Activated naive CD4-positive, alpha-beta T cell treated with anti-CD3 and anti-CD28 coated beads, Interleukin-2, amount 50 U/mL, for 24 hours (primary cell): ENCODE data around the gene PCIF1.
"Not testable (repeated sequence)": the region's sequence is repeated elsewhere in the genome, so short reads cannot be mapped to it uniquely, and the experiment has no call there.

Source experiments
- H3K27ac Mint-ChIP-seq: one replicate; pipeline ENCODE4 v1.8.0; 2021; ENCODE audit warnings: mild to moderate bottlenecking, mixed read lengths
- H3K27me3 Mint-ChIP-seq: one replicate; pipeline ENCODE4 v1.8.0; 2021; ENCODE audit warnings: mixed read lengths
- H3K36me3 Mint-ChIP-seq: one replicate; pipeline ENCODE4 v1.8.0; 2021; ENCODE audit warnings: mixed read lengths
- H3K4me1 Mint-ChIP-seq: one replicate; pipeline ENCODE4 v1.8.0; 2021; ENCODE audit warnings: mixed read lengths
- H3K4me3 Mint-ChIP-seq: one replicate; pipeline ENCODE4 v1.8.0; 2021; ENCODE audit warnings: mild to moderate bottlenecking, mixed read lengths
- H3K9me3 Mint-ChIP-seq: one replicate; pipeline ENCODE4 v1.8.0; 2021; ENCODE audit warnings: mixed read lengths

Gene PCIF1

GRCh38 chr20:45948261-45948733 lies 13.8 kb downstream of the PCIF1 start:
- H3K4me1 Mint-ChIP-seq = peaks cover 19% of the 10 kb centered on the region
- H3K27ac Mint-ChIP-seq = peak overlapping the region; percentile 41
- H3K27me3 Mint-ChIP-seq = no peaks in the 10 kb centered on the region
- H3K36me3 Mint-ChIP-seq = peaks cover 8% of the 10 kb centered on the region
- no peaks in the 10 kb centered on the region for H3K9me3 Mint-ChIP-seq
- no peak overlapping the region for H3K4me3 Mint-ChIP-seq

- H3K27me3 Mint-ChIP-seq = no peaks in the 10 kb centered on the region
- peaks cover 9% of the 10 kb centered on the region for H3K36me3 Mint-ChIP-seq
- no peaks in the 10 kb centered on the region for H3K9me3 Mint-ChIP-seq
- peaks cover 17% of the 10 kb centered on the region for H3K4me1 Mint-ChIP-seq
- no peak overlapping the region for H3K4me3 Mint-ChIP-seq
- H3K27ac Mint-ChIP-seq = no peak overlapping the region
Measured at GRCh38 chr20:45948742-45949541, 14.5 kb downstream of the PCIF1 start.

- Mint-ChIP-seq H3K4me3 (no peak overlapping the region), H3K36me3 (peaks cover 5% of the 10 kb centered on the region), H3K27me3 (no peaks in the 10 kb centered on the region), H3K4me1 (peaks cover 10% of the 10 kb centered on the region), H3K27ac (no peak overlapping the region), H3K9me3 (no peaks in the 10 kb centered on the region)
Measured at GRCh38 chr20:45949542-45950329, 15.3 kb downstream of the PCIF1 start.

- H3K4me3 Mint-ChIP-seq = no peak overlapping the region
- peaks cover 10% of the 10 kb centered on the region for H3K4me1 Mint-ChIP-seq
- no peaks in the 10 kb centered on the region for H3K27me3 Mint-ChIP-seq
- no peak overlapping the region for H3K27ac Mint-ChIP-seq
- peaks cover 5% of the 10 kb centered on the region for H3K36me3 Mint-ChIP-seq
- no peaks in the 10 kb centered on the region for H3K9me3 Mint-ChIP-seq
Measured at GRCh38 chr20:45950330-45950646, 15.8 kb downstream of the PCIF1 start.

- Mint-ChIP-seq H3K4me3 (no peak overlapping the region), H3K9me3 (no peaks in the 10 kb centered on the region)
Measured at GRCh38 chr20:45951925-45952834, 17.7 kb downstream of the PCIF1 start.

GRCh38 chr20:45952861-45953260 lies 18.4 kb downstream of the PCIF1 start:
- Mint-ChIP-seq H3K36me3 (peaks cover 5% of the 10 kb centered on the region), H3K27me3 (no peaks in the 10 kb centered on the region), H3K4me3 (no peak overlapping the region), H3K4me1 (peaks cover 3% of the 10 kb centered on the region), H3K27ac (no peak overlapping the region), H3K9me3 (no peaks in the 10 kb centered on the region)

More at GRCh38 chr20:45951925-45952834, 17.7 kb downstream of the PCIF1 start:
- Mint-ChIP-seq H3K36me3 (peaks cover 5% of the 10 kb centered on the region), H3K27me3 (no peaks in the 10 kb centered on the region), H3K4me1 (peaks cover 3% of the 10 kb centered on the region), H3K27ac (peak overlapping the region; percentile 59)

- Mint-ChIP-seq H3K4me3 (no peak overlapping the region), H3K9me3 (no peaks in the 10 kb centered on the region), H3K27ac (no peak overlapping the region), H3K4me1 (peaks cover 3% of the 10 kb centered on the region), H3K27me3 (no peaks in the 10 kb centered on the region), H3K36me3 (peaks cover 9% of the 10 kb centered on the region)
Measured at GRCh38 chr20:45953672-45954071, 19.2 kb downstream of the PCIF1 start.

- H3K4me1 Mint-ChIP-seq, H3K9me3 Mint-ChIP-seq, H3K27ac Mint-ChIP-seq, H3K4me3 Mint-ChIP-seq, H3K27me3 Mint-ChIP-seq: not testable (repeated sequence)
- H3K36me3 Mint-ChIP-seq = peaks cover 15% of the 10 kb centered on the region
Measured at GRCh38 chr20:45956326-45956725, 21.8 kb downstream of the PCIF1 start.

GRCh38 chr20:45957021-45957941 lies 22.8 kb downstream of the PCIF1 start:
- no peak overlapping the region for H3K27ac Mint-ChIP-seq
- no peaks in the 10 kb centered on the region for H3K27me3 Mint-ChIP-seq
- H3K36me3 Mint-ChIP-seq = peaks cover 13% of the 10 kb centered on the region
- no peaks in the 10 kb centered on the region for H3K4me1 Mint-ChIP-seq
- no peaks in the 10 kb centered on the region for H3K9me3 Mint-ChIP-seq
- no peak overlapping the region for H3K4me3 Mint-ChIP-seq

GRCh38 chr20:45958593-45958992 lies 24.1 kb downstream of the PCIF1 start:
- H3K27ac Mint-ChIP-seq = peak overlapping the region; percentile 47
- H3K36me3 Mint-ChIP-seq = peaks cover 18% of the 10 kb centered on the region
- no peaks in the 10 kb centered on the region for H3K9me3 Mint-ChIP-seq
- no peak overlapping the region for H3K4me3 Mint-ChIP-seq
- H3K4me1 Mint-ChIP-seq = no peaks in the 10 kb centered on the region
- H3K27me3 Mint-ChIP-seq = no peaks in the 10 kb centered on the region

- Mint-ChIP-seq H3K9me3 (no peaks in the 10 kb centered on the region), H3K27ac (no peak overlapping the region), H3K4me1 (no peaks in the 10 kb centered on the region), H3K27me3 (no peaks in the 10 kb centered on the region), H3K36me3 (peaks cover 17% of the 10 kb centered on the region), H3K4me3 (no peak overlapping the region)
Measured at GRCh38 chr20:45959126-45959525, 24.6 kb downstream of the PCIF1 start.

- H3K9me3 Mint-ChIP-seq = no peaks in the 10 kb centered on the region
- H3K4me1 Mint-ChIP-seq = no peaks in the 10 kb centered on the region
- H3K4me3 Mint-ChIP-seq = no peak overlapping the region
- no peak overlapping the region for H3K27ac Mint-ChIP-seq
- H3K27me3 Mint-ChIP-seq = no peaks in the 10 kb centered on the region
- peaks cover 18% of the 10 kb centered on the region for H3K36me3 Mint-ChIP-seq
Measured at GRCh38 chr20:45959956-45960630, 25.6 kb downstream of the PCIF1 start.

- Mint-ChIP-seq H3K4me3 (no peak overlapping the region), H3K27ac (no peak overlapping the region), H3K27me3 (no peaks in the 10 kb centered on the region), H3K4me1 (no peaks in the 10 kb centered on the region), H3K9me3 (no peaks in the 10 kb centered on the region), H3K36me3 (peaks cover 22% of the 10 kb centered on the region)
Measured at GRCh38 chr20:45962031-45962755, 27.7 kb downstream of the PCIF1 start.
